Stomach (tissue), 4 donors: ENCODE results near the gene CST9.

Source experiments
- POLR2A ChIP-seq, 4 donors: fragments of 450-650 bp; IDR thresholded peaks; one replicate each; pipeline ENCODE4 v1.6.1; 2016; ENCODE audit warnings: antibody characterized with exemption in 4 of 4, control low read depth in 2 of 4, mild to moderate bottlenecking in 1 of 4, moderate library complexity in 1 of 4
- TF ChIP-seq, protein P1 (sequence below), 7 experiments: fragments of 450-650 bp in 4 of 7; fragments of 200-600 bp in 3 of 7; sonication (generic) in 3 of 7; IDR thresholded peaks; one replicate each; pipeline ENCODE4 v1.5.1; 2016 to 2019; ENCODE audit warnings: antibody characterized with exemption in 7 of 7, control low read depth in 2 of 7, mild to moderate bottlenecking in 1 of 7

DNA sequence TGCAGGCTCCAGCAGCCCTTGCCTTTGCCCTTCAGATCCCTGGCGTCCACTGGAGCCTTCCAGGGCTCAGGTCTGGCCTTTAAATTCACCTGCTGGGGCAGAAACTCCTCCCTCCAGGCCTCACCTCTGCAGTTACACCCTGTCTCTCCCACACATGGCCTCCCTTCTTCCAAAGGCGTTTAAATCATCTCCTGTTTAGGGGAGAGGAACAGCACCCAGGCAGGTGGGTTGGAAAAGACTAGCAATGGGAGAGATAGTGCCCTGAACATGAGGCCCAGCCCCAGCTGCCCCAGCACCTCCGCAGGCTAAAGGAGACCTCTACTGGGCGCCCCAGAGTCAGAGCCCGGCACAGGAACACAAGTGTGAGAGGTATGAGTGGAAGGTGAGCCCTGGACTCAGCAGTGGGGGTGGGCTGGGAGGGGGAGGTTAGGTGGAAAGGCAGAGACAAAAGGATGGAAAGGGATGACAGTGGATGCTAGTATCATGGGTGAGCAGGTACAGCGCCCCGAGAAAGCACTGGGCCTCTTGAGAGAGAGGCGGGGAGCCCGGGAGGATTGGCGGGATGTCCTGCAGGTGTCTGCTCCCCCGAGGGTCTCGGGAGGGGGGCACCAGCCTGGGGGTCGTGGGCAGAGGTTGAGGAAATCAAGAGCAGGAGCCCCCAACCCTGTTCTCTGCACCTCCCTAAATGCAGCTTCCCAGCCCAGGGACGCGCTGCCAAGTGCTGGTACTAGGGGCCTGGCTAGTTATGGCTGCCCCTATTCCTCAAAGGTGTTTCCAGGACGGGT is at the start of gene CST9:
- TF ChIP-seq, protein P1, sequence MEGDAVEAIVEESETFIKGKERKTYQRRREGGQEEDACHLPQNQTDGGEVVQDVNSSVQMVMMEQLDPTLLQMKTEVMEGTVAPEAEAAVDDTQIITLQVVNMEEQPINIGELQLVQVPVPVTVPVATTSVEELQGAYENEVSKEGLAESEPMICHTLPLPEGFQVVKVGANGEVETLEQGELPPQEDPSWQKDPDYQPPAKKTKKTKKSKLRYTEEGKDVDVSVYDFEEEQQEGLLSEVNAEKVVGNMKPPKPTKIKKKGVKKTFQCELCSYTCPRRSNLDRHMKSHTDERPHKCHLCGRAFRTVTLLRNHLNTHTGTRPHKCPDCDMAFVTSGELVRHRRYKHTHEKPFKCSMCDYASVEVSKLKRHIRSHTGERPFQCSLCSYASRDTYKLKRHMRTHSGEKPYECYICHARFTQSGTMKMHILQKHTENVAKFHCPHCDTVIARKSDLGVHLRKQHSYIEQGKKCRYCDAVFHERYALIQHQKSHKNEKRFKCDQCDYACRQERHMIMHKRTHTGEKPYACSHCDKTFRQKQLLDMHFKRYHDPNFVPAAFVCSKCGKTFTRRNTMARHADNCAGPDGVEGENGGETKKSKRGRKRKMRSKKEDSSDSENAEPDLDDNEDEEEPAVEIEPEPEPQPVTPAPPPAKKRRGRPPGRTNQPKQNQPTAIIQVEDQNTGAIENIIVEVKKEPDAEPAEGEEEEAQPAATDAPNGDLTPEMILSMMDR (IDR thresholded peaks at IDR 0.05) = no peak
- no peak for TF ChIP-seq POLR2A (IDR thresholded peaks at IDR 0.05)
